ENCODE data around the gene ILDR2.

Gene ILDR2

DNA sequence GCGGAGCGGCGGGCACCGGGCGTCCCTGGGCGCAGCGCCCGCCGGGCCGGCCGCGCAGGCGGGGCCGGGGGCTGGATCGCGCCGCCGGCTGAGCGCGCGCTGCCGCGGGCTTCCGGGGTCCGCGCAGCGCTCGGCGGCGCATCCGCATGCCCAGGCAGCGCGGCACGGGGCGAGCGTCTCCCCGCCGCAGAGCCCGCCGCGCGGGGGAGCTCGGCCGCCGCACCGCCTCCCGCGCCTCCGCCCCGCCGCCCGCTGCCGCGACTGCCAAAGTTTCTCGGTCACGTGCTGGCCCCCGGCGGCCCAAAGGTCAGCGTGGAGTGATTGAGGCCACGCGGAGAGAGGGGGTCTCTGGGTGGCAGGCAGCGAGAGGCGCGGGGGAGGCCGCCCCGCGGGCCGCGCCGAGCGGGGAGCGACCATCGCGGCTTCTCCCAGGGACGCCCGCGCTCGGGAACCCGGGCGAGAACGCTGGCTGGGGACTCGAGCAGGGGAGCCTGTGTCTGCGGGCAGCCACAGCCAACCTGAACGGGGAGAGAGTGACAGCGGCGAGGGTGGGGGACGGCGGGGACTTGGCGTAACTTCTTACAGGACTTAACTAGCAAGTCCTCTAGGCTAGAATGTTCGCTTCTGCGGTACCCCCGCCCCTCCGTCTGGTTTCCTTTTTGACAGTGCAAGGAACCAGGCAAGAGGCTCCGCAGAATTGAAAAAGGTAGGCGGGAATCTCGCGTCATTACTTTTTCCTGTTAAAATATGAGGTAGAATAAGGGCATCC is at the start of gene ILDR2:
Gene ILDR2 (minus strand): TSS at position 180 of the 769 bp plus-strand sequence. CDS start 272 bp downstream, outside the sequence.
- Mint-ChIP-seq H3K36me3 (ENCODE audit: low read depth) (no peaks in the 10 kb centered on the region), H3K4me1 (ENCODE audit: low read depth) (peaks cover 36% of the 10 kb centered on the region), H3K27me3 (peaks cover 50% of the 10 kb centered on the region)

DNA sequence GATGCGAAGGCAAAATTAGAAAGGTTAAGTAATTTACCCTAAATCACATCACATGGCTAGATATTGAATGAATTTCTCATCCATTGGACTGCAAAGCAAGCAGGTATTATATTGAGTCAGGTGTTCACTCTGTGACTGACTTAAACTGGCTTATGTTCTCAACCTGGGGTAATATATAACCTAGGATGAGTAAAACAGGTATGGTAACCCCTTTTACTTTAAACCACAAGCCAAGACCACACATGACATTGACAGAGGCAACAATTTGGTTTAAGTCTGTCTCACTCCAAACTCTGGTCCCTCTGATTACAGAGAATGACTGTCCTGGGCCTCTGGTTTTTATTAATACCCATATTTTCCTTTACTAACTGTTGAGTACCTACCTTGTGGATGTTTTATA is 47.0 kb upstream of the ILDR2 start:
- Mint-ChIP-seq H3K9me3 (no peaks in the 10 kb centered on the region), H3K27ac (no peak overlapping the region), H3K36me3 (ENCODE audit: low read depth) (no peaks in the 10 kb centered on the region), H3K27me3 (peaks cover 31% of the 10 kb centered on the region), H3K4me1 (ENCODE audit: low read depth) (no peaks in the 10 kb centered on the region), H3K4me3 (no peak overlapping the region)

More for the DNA sequence above, at the start of gene ILDR2:
- Mint-ChIP-seq H3K9me3 (no peaks in the 10 kb centered on the region), H3K27ac (peak within 1 kb of the TSS; percentile 80), H3K4me3 (peak within 1 kb of the TSS; percentile 86)

GRCh38 chr1:167016100-167016750 is 40.9 kb upstream of the ILDR2 start:
- Mint-ChIP-seq H3K27me3 (peaks cover 25% of the 10 kb centered on the region), H3K4me1 (ENCODE audit: low read depth) (peaks cover 2% of the 10 kb centered on the region), H3K9me3 (no peaks in the 10 kb centered on the region), H3K27ac (no peak overlapping the region), H3K36me3 (ENCODE audit: low read depth) (no peaks in the 10 kb centered on the region), H3K4me3 (no peak overlapping the region)

- peaks cover 38% of the 10 kb centered on the region for H3K27me3 Mint-ChIP-seq
- H3K4me3 Mint-ChIP-seq = no peak overlapping the region
- H3K36me3 Mint-ChIP-seq (ENCODE audit: low read depth) = no peaks in the 10 kb centered on the region
- H3K9me3 Mint-ChIP-seq = no peaks in the 10 kb centered on the region
- H3K27ac Mint-ChIP-seq = no peak overlapping the region
- peaks cover 15% of the 10 kb centered on the region for H3K4me1 Mint-ChIP-seq (ENCODE audit: low read depth)
Measured at GRCh38 chr1:167013108-167013929, 38.0 kb upstream of the ILDR2 start.

- H3K27me3 Mint-ChIP-seq = peaks cover 42% of the 10 kb centered on the region
- no peaks in the 10 kb centered on the region for H3K9me3 Mint-ChIP-seq
- H3K27ac Mint-ChIP-seq = no peak overlapping the region
- H3K36me3 Mint-ChIP-seq (ENCODE audit: low read depth) = no peaks in the 10 kb centered on the region
- H3K4me3 Mint-ChIP-seq = no peak overlapping the region
- peaks cover 15% of the 10 kb centered on the region for H3K4me1 Mint-ChIP-seq (ENCODE audit: low read depth)
Measured at GRCh38 chr1:167012570-167012969, 37.2 kb upstream of the ILDR2 start.

- H3K27ac Mint-ChIP-seq = no peak overlapping the region
- H3K4me1 Mint-ChIP-seq (ENCODE audit: low read depth) = peaks cover 15% of the 10 kb centered on the region
- H3K27me3 Mint-ChIP-seq = peaks cover 42% of the 10 kb centered on the region
- H3K4me3 Mint-ChIP-seq = no peak overlapping the region
- H3K36me3 Mint-ChIP-seq (ENCODE audit: low read depth) = no peaks in the 10 kb centered on the region
- no peaks in the 10 kb centered on the region for H3K9me3 Mint-ChIP-seq
Measured at GRCh38 chr1:167011560-167012191, 36.3 kb upstream of the ILDR2 start.

DNA sequence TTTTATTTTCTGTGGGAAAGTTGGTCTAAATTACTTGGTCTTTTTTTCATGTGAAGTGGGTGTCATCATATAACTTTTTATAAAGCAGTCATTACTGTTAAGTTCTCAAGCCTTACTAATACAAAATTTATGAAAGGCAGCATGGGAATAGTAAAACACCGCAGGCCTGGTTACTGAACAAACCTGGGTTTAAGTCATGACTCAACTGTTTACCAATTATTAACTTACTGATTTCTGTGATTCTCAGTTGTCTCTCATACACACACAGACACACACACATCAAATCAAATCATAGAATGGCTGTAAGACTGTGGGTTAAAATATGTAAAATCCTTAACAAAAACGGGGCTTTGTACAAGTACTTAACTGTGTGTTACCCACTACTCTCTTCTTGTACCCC is 28.4 kb upstream of the ILDR2 start:
- H3K27ac Mint-ChIP-seq = no peak overlapping the region
- H3K9me3 Mint-ChIP-seq = peaks cover 4% of the 10 kb centered on the region
- H3K4me3 Mint-ChIP-seq = no peak overlapping the region
- H3K36me3 Mint-ChIP-seq (ENCODE audit: low read depth) = peaks cover 3% of the 10 kb centered on the region
- peaks cover 27% of the 10 kb centered on the region for H3K27me3 Mint-ChIP-seq
- H3K4me1 Mint-ChIP-seq (ENCODE audit: low read depth) = peaks cover 8% of the 10 kb centered on the region

DNA sequence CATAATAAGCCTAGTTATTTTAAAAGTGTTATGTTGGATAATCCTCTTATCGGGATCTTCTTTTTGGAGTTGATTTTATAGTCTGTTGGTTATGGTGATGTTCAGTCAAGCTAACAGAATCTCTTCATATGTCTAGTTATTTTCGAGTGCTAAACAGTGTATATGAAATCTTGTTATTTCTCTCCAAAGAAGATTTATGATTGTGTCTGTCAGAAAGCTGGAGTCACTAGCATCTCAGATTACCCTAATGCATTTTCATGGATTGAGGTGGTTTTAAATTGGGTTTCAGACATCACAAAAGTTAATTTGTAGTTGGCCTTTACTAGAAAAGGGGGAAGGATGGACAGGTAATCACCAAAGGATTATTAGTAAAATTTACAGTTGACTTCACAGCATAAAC is 27.0 kb upstream of the ILDR2 start:
- peaks cover 3% of the 10 kb centered on the region for H3K36me3 Mint-ChIP-seq (ENCODE audit: low read depth)
- H3K9me3 Mint-ChIP-seq = peaks cover 4% of the 10 kb centered on the region
- H3K4me1 Mint-ChIP-seq (ENCODE audit: low read depth) = peaks cover 8% of the 10 kb centered on the region
- peaks cover 29% of the 10 kb centered on the region for H3K27me3 Mint-ChIP-seq
- H3K27ac Mint-ChIP-seq = no peak overlapping the region
- no peak overlapping the region for H3K4me3 Mint-ChIP-seq

DNA sequence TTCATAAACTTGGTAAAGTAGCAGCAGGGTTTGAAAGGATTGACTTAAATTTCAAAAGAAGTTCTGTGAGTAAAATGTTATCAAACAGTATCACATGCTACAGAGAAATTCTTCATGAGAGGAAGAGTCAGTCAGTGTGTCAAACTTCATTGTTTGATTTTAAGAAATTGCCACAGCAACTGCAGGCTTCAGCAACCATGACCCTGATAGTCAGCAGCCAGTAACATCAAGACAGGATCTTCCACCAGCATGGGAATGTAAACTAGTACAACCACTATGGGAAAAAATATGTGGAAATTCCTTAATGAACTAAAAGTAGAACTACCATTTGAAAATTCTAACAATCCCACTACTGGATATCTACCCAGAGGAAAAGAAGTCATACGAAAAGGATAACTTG is 25.2 kb upstream of the ILDR2 start:
- H3K27me3 Mint-ChIP-seq = peaks cover 34% of the 10 kb centered on the region
- H3K4me1 Mint-ChIP-seq (ENCODE audit: low read depth) = peaks cover 8% of the 10 kb centered on the region
- no peak overlapping the region for H3K27ac Mint-ChIP-seq
- no peak overlapping the region for H3K4me3 Mint-ChIP-seq
- H3K36me3 Mint-ChIP-seq (ENCODE audit: low read depth) = peaks cover 3% of the 10 kb centered on the region
- peaks cover 4% of the 10 kb centered on the region for H3K9me3 Mint-ChIP-seq

GRCh38 chr1:166999500-167000055 is 24.2 kb upstream of the ILDR2 start:
- peaks cover 8% of the 10 kb centered on the region for H3K4me1 Mint-ChIP-seq (ENCODE audit: low read depth)
- no peak overlapping the region for H3K4me3 Mint-ChIP-seq
- H3K27me3 Mint-ChIP-seq = peaks cover 34% of the 10 kb centered on the region
- peaks cover 4% of the 10 kb centered on the region for H3K9me3 Mint-ChIP-seq
- no peak overlapping the region for H3K27ac Mint-ChIP-seq
- peaks cover 3% of the 10 kb centered on the region for H3K36me3 Mint-ChIP-seq (ENCODE audit: low read depth)

- Mint-ChIP-seq H3K4me3 (no peak overlapping the region), H3K9me3 (peaks cover 4% of the 10 kb centered on the region), H3K4me1 (ENCODE audit: low read depth) (peaks cover 8% of the 10 kb centered on the region), H3K27ac (no peak overlapping the region), H3K27me3 (peaks cover 34% of the 10 kb centered on the region), H3K36me3 (ENCODE audit: low read depth) (peaks cover 3% of the 10 kb centered on the region)
Measured at GRCh38 chr1:166999075-166999474, 23.7 kb upstream of the ILDR2 start.

GRCh38 chr1:166988974-166989515 is 13.7 kb upstream of the ILDR2 start, which contains the start of gene MAEL:
Gene MAEL, plus strand, starts transcription at chr1:166989280. Its CDS starts 73 bp downstream, at chr1:166989353.
- Mint-ChIP-seq H3K36me3 (ENCODE audit: low read depth) (no peaks in the 10 kb centered on the region), H3K4me3 (no peak within 1 kb of the TSS), H3K27me3 (peaks cover 26% of the 10 kb centered on the region), H3K4me1 (ENCODE audit: low read depth) (no peaks in the 10 kb centered on the region), H3K27ac (no peak within 1 kb of the TSS), H3K9me3 (no peaks in the 10 kb centered on the region)

DNA sequence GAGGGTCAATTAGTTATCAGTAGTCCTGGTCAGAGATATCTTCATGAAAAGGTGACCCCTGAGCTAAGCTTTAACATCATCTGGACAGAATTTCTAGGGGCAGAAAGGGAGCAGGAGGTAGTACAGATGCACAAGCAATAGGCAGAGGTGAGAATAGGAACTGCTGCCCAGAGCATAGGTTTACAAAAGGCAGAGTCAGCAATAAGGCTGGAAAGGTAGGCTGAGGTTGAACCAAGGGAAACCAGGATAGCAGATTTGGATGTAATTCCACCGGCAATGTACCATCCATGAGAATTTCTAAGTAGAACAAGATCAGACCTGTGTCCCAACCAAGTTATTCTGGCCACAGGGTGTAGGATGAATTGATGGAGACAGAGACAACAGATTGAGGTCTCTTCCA is 6.2 kb upstream of the ILDR2 start:
- no peak overlapping the region for H3K4me3 Mint-ChIP-seq
- no peaks in the 10 kb centered on the region for H3K9me3 Mint-ChIP-seq
- H3K36me3 Mint-ChIP-seq (ENCODE audit: low read depth) = no peaks in the 10 kb centered on the region
- no peak overlapping the region for H3K27ac Mint-ChIP-seq
- peaks cover under 1% of the 10 kb centered on the region for H3K4me1 Mint-ChIP-seq (ENCODE audit: low read depth)
- H3K27me3 Mint-ChIP-seq = peaks cover 36% of the 10 kb centered on the region

- Mint-ChIP-seq H3K4me1 (ENCODE audit: low read depth) (peaks cover 9% of the 10 kb centered on the region), H3K9me3 (no peaks in the 10 kb centered on the region)
Measured at GRCh38 chr1:166980818-166981217, 5.5 kb upstream of the ILDR2 start.

More at GRCh38 chr1:166980818-166981217, 5.5 kb upstream of the ILDR2 start:
- no peak overlapping the region for H3K4me3 Mint-ChIP-seq
- H3K27ac Mint-ChIP-seq = no peak overlapping the region
- H3K36me3 Mint-ChIP-seq (ENCODE audit: low read depth) = no peaks in the 10 kb centered on the region
- peaks cover 36% of the 10 kb centered on the region for H3K27me3 Mint-ChIP-seq
